ENCODE results near the gene PRIMPOL. TPM values are rescaled to one million over a fixed set of nuclear protein-coding genes. Genes with fewer than 3 reads are reported as not detected.

Gene PRIMPOL
- total and polyA plus RNA-seq, 7 donors, result 4.2 to 11.1 (median 5.7) TPM

GRCh38 chr4:184728858-184729257 is 79.3 kb downstream of the PRIMPOL start:
- no peak for TF ChIP-seq CTCF (IDR thresholded peaks at IDR 0.05)
- intact Hi-C loops (cut with DNase I), result loop anchor here in 1 of 2 donors (5.0 kb wide), 1 partner anchor 72 kb away; no protein-coding TSS in a partner anchor
- H3K27ac ChIP-seq, result no peak overlapping the region

GRCh38 chr4:184729946-184730345 is 80.4 kb downstream of the PRIMPOL start:
- ATAC-seq (no peak), DNase-seq (no peak)
- Histone ChIP-seq H3K36me3 (ENCODE audit: insufficient read depth in 1 of 2, low read depth in 1 of 2) (no peaks in the 10 kb centered on the region), H3K9me3 (no peaks in the 10 kb centered on the region), H3K4me1 (peaks cover 8% of the 10 kb centered on the region), H3K27me3 (ENCODE audit: insufficient read depth in 3 of 3, low read length in 2 of 3) (no peaks in the 10 kb centered on the region), H3K27ac (no peak overlapping the region), H3K4me3 (no peak overlapping the region)
- no peak for TF ChIP-seq CTCF (IDR thresholded peaks at IDR 0.05)
- intact Hi-C loops (cut with DNase I), result loop anchor here (5.0 to 10.0 kb wide), 4 partner anchors 73 to 1472 kb away; partner anchors contain the start of genes CASP3 (in 1 of the 2) and PRIMPOL (in 1 of the 2)
- 38 to 46% (median 42%) methylated on average over 5 of the region's 5 CpGs for WGBS, 3 donors

More at GRCh38 chr4:184728858-184729257, 79.3 kb downstream of the PRIMPOL start:
- peaks cover 5% of the 10 kb centered on the region for H3K4me1 ChIP-seq
- ATAC-seq, result no peak
- H3K27me3 ChIP-seq (ENCODE audit: insufficient read depth in 3 of 3, low read length in 2 of 3), result no peaks in the 10 kb centered on the region
- no peaks in the 10 kb centered on the region for H3K36me3 ChIP-seq (ENCODE audit: insufficient read depth in 1 of 2, low read depth in 1 of 2)
- WGBS, 3 donors, result 65 to 93% (median 76%) methylated on average over 2 of the region's 2 CpGs
- no peak for DNase-seq
- H3K9me3 ChIP-seq, result no peaks in the 10 kb centered on the region
- H3K4me3 ChIP-seq, result no peak overlapping the region

- no peaks in the 10 kb centered on the region for H3K36me3 ChIP-seq (ENCODE audit: insufficient read depth in 1 of 2, low read depth in 1 of 2)
- TF ChIP-seq CTCF (IDR thresholded peaks at IDR 0.05), result no peak
- H3K4me3 ChIP-seq, result no peak overlapping the region
- H3K4me1 ChIP-seq, result peaks cover 9% of the 10 kb centered on the region
- intact Hi-C loops (cut with DNase I), result loop anchor here in 1 of 2 donors (5.0 to 10.0 kb wide), 3 partner anchors 84 to 1471 kb away; partner anchors contain the start of genes CASP3 and PRIMPOL
- DNase-seq (no peak), ATAC-seq (no peak)
- H3K27me3 ChIP-seq (ENCODE audit: insufficient read depth in 3 of 3, low read length in 2 of 3), result no peaks in the 10 kb centered on the region
- no peaks in the 10 kb centered on the region for H3K9me3 ChIP-seq
- H3K27ac ChIP-seq, result no peak overlapping the region
- 62 to 74% (median 67%) methylated on average over 6 of the region's 6 CpGs for WGBS, 3 donors
Observed at GRCh38 chr4:184731056-184731455, 81.5 kb downstream of the PRIMPOL start.

GRCh38 chr4:184732126-184732525 is 82.6 kb downstream of the PRIMPOL start:
- WGBS, 3 donors, result 49 to 64% (median 59%) methylated on average over 4 of the region's 4 CpGs
- peaks cover 9% of the 10 kb centered on the region for H3K4me1 ChIP-seq
- TF ChIP-seq CTCF (IDR thresholded peaks at IDR 0.05), result no peak
- H3K27ac ChIP-seq, result no peak overlapping the region
- ATAC-seq (no peak), DNase-seq (no peak)
- H3K9me3 ChIP-seq, result no peaks in the 10 kb centered on the region
- intact Hi-C loops (cut with DNase I), result loop anchor here in 1 of 2 donors (5.0 to 10.0 kb wide), 3 partner anchors 85 to 1470 kb away; partner anchors contain the start of genes CASP3 and PRIMPOL
- H3K4me3 ChIP-seq, result no peak overlapping the region
- H3K36me3 ChIP-seq (ENCODE audit: insufficient read depth in 1 of 2, low read depth in 1 of 2), result no peaks in the 10 kb centered on the region
- H3K27me3 ChIP-seq (ENCODE audit: insufficient read depth in 3 of 3, low read length in 2 of 3), result no peaks in the 10 kb centered on the region

All from psoas muscle (tissue), 8 donors.